Liver (tissue), 9 donors: ENCODE results near the gene ROMO1. TPM values are rescaled to one million over a fixed set of nuclear protein-coding genes. Genes with fewer than 3 reads are reported as not detected.

Experiments used
- DNase-seq: peaks from one replicate; pipeline ENCODE4 v3.0.0-alpha.2; 2017; ENCODE audit warnings: low spot score
- H3K27ac ChIP-seq, 2 donors: one replicate each; pipeline ENCODE4 v1.7.0; 2013; ENCODE audit warnings: inconsistent platforms in 2 of 2, low read length in 2 of 2, control low read depth in 1 of 2, low read depth in 1 of 2, mild to moderate bottlenecking in 1 of 2
- H3K27me3 ChIP-seq, 4 donors: one replicate each; pipeline versions ENCODE4 v1.6.1 to v1.7.0; 2013; ENCODE audit warnings: low read length in 3 of 4, inconsistent platforms in 1 of 4, mild to moderate bottlenecking in 1 of 4, moderate library complexity in 1 of 4; ENCODE audit not compliant: control insufficient read depth in 4 of 4, insufficient read depth in 4 of 4
- H3K36me3 ChIP-seq, 4 donors: one replicate each; pipeline versions ENCODE4 v1.6.1 to v1.7.0; 2013; ENCODE audit warnings: low read length in 3 of 4, mild to moderate bottlenecking in 3 of 4, low read depth in 1 of 4, moderate library complexity in 1 of 4; ENCODE audit not compliant: control insufficient read depth in 4 of 4, insufficient read depth in 3 of 4
- H3K4me1 ChIP-seq, 4 donors: one replicate each; pipeline versions ENCODE4 v1.6.1 to v1.7.0; 2013; ENCODE audit warnings: low read length in 3 of 4, mild to moderate bottlenecking in 3 of 4, moderate library complexity in 1 of 4; ENCODE audit not compliant: control insufficient read depth in 4 of 4, insufficient read depth in 4 of 4
- H3K4me3 ChIP-seq, 3 donors: one replicate each; pipeline versions ENCODE4 v1.6.1 to v1.7.0; 2013; ENCODE audit warnings: low read length in 3 of 3, control low read depth in 1 of 3, low read depth in 1 of 3, mild to moderate bottlenecking in 1 of 3
- H3K9ac ChIP-seq, 2 donors: one replicate each; pipeline ENCODE4 v1.7.0; 2013; ENCODE audit warnings: low read length in 2 of 2, mild to moderate bottlenecking in 2 of 2, moderate library complexity in 2 of 2, control low read depth in 1 of 2, low read depth in 1 of 2
- H3K9me3 ChIP-seq, 4 donors: one replicate each; pipeline versions ENCODE4 v1.6.1 to v1.7.0; 2013; ENCODE audit warnings: low read length in 3 of 4; ENCODE audit not compliant: control insufficient read depth in 4 of 4
- FOXA1 ChIP-seq: IDR thresholded peaks from 2 replicates; pipeline ENCODE4 v1.6.1; 2016; ENCODE audit warnings: antibody characterized with exemption
- GABPA ChIP-seq, 2 donors: IDR thresholded peaks in 1 of 2; conservative IDR thresholded peaks in 1 of 2; 2 replicates each; pipeline ENCODE4 v1.6.1; 2016; ENCODE audit warnings: antibody characterized with exemption in 2 of 2, mild to moderate bottlenecking in 1 of 2, moderate library complexity in 1 of 2
- HNF4A ChIP-seq, 2 donors: conservative IDR thresholded peaks; 2 replicates each; pipeline ENCODE4 v1.6.1; 2016; ENCODE audit warnings: antibody characterized with exemption in 2 of 2, mild to moderate bottlenecking in 2 of 2
- HNF4G ChIP-seq: IDR thresholded peaks from 2 replicates; pipeline ENCODE4 v1.6.1; 2016; ENCODE audit warnings: antibody characterized with exemption
- NR2F2 ChIP-seq: IDR thresholded peaks from 2 replicates; pipeline ENCODE4 v1.6.1; 2016; ENCODE audit warnings: antibody characterized with exemption
- RAD21 ChIP-seq, 2 donors: IDR thresholded peaks; 2 replicates each; pipeline ENCODE4 v1.6.1; 2016; ENCODE audit warnings: antibody characterized with exemption in 2 of 2, mild to moderate bottlenecking in 2 of 2
- REST ChIP-seq: IDR thresholded peaks from 2 replicates; pipeline ENCODE4 v1.6.1; 2016; ENCODE audit warnings: antibody characterized with exemption, mild to moderate bottlenecking
- RXRA ChIP-seq, 2 donors: IDR thresholded peaks; 2 replicates each; pipeline ENCODE4 v1.6.1; 2017 to 2018; ENCODE audit warnings: antibody characterized with exemption in 2 of 2, mild to moderate bottlenecking in 1 of 2
- SP1 ChIP-seq: IDR thresholded peaks from 2 replicates; pipeline ENCODE4 v1.6.1; 2018; ENCODE audit warnings: antibody characterized with exemption, mild to moderate bottlenecking
- YY1 ChIP-seq: IDR thresholded peaks from 2 replicates; pipeline ENCODE4 v1.6.1; 2016; ENCODE audit warnings: antibody characterized with exemption, mild to moderate bottlenecking
- WGBS: extraction: QIAGEN DNeasy Blood & Tissue Kit; methylation state at CpG from one replicate; pipeline ENCODE4 v1.1.7; 2013; 5-methylcytosine and 5-hydroxymethylcytosine counted together
- polyA plus RNA-seq, 2 donors: library from polyadenylated mRNA; stranded (reverse) in 1 of 2; unstranded in 1 of 2; fragments of 200-250 nt in 1 of 2; fragments of >200 nt in 1 of 2; fragmentation: Nextera tagmentation in 1 of 2; extraction: Ambion mirVana in 1 of 2; gene quantifications; one replicate each; pipeline versions ENCODE4 v1.2.1 to v1.2.3, GENCODE V29; 2013 to 2015
- total RNA-seq, 2 donors: library from RNA; depleted of rRNA; stranded (reverse); fragments of >200 nt; gene quantifications; one replicate each; pipeline ENCODE4 v1.2.3, GENCODE V29; 2014
- TF ChIP-seq, protein P1 (sequence below): IDR thresholded peaks from 2 replicates; pipeline ENCODE4 v1.6.1; 2016; ENCODE audit warnings: antibody characterized with exemption
- TF ChIP-seq, protein P2 (sequence below): IDR thresholded peaks from 2 replicates; pipeline ENCODE4 v1.6.1; 2016; ENCODE audit warnings: antibody characterized with exemption
- donor health status: healthy.
- donor health status: healthy.
- donor health status: healthy.
- donor health status: healthy.
- donor health status: healthy.

Gene ROMO1
- total and polyA plus RNA-seq, 4 donors, result 68.4 to 359 (median 147) TPM

GRCh38 chr20:35737865-35738333, 38.7 kb downstream of the ROMO1 start (continued):
- TF ChIP-seq, protein P1, sequence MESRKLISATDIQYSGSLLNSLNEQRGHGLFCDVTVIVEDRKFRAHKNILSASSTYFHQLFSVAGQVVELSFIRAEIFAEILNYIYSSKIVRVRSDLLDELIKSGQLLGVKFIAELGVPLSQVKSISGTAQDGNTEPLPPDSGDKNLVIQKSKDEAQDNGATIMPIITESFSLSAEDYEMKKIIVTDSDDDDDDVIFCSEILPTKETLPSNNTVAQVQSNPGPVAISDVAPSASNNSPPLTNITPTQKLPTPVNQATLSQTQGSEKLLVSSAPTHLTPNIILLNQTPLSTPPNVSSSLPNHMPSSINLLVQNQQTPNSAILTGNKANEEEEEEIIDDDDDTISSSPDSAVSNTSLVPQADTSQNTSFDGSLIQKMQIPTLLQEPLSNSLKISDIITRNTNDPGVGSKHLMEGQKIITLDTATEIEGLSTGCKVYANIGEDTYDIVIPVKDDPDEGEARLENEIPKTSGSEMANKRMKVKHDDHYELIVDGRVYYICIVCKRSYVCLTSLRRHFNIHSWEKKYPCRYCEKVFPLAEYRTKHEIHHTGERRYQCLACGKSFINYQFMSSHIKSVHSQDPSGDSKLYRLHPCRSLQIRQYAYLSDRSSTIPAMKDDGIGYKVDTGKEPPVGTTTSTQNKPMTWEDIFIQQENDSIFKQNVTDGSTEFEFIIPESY, result no peak
- TF ChIP-seq HNF4G (no peak), REST (no peak)

GRCh38 chr20:35738410-35739179, 39.4 kb downstream of the ROMO1 start:
- no peaks in the 10 kb centered on the region for H3K9me3 ChIP-seq
- H3K27me3 ChIP-seq, result no peaks in the 10 kb centered on the region
- H3K9ac ChIP-seq, result no peak overlapping the region
- H3K4me3 ChIP-seq, result no peak overlapping the region
- no peak for TF ChIP-seq NR2F2
- no peak for TF ChIP-seq FOXA1
- no peak for TF ChIP-seq HNF4G
- no peak for TF ChIP-seq HNF4A (conservative IDR thresholded peaks at IDR 0.05)
- TF ChIP-seq YY1, result no peak
- TF ChIP-seq, protein P2, sequence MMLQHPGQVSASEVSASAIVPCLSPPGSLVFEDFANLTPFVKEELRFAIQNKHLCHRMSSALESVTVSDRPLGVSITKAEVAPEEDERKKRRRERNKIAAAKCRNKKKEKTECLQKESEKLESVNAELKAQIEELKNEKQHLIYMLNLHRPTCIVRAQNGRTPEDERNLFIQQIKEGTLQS, result no peak
- no peak for TF ChIP-seq GABPA (IDR thresholded peaks at IDR 0.05 in 1 of 2, conservative IDR thresholded peaks at IDR 0.05 in 1 of 2)
- no peak for TF ChIP-seq RXRA (IDR thresholded peaks at IDR 0.05)
- no peak overlapping the region for H3K27ac ChIP-seq
- peaks cover 9 to 59% (median 47%) of the 10 kb centered on the region in 4 donors for H3K36me3 ChIP-seq
- DNase-seq, result no peak
- H3K4me1 ChIP-seq, result peaks cover 5 to 60% (median 49%) of the 10 kb centered on the region in 4 donors
- 68% methylated on average over 4 of the region's 4 CpGs for WGBS

- TF ChIP-seq RAD21 (IDR thresholded peaks at IDR 0.05), result peak in 1 of 2 donors; percentile 15
- no peak for TF ChIP-seq SP1
- WGBS, result 54% methylated on average over 7 of the region's 7 CpGs
- peak overlapping the region in 1 of 2 donors; percentile 12 for H3K9ac ChIP-seq
- H3K36me3 ChIP-seq, result peaks cover 9 to 50% (median 38%) of the 10 kb centered on the region in 4 donors
- H3K27me3 ChIP-seq, result no peaks in the 10 kb centered on the region
- no peak for DNase-seq
- H3K4me1 ChIP-seq, result peaks cover 4 to 50% (median 42%) of the 10 kb centered on the region in 4 donors
- no peaks in the 10 kb centered on the region for H3K9me3 ChIP-seq
- H3K4me3 ChIP-seq, result peak overlapping the region; percentile 22 to 98 (median 33)
- peak overlapping the region in 1 of 2 donors; percentile 32 for H3K27ac ChIP-seq
Measured at GRCh38 chr20:35739294-35740163, 40.3 kb downstream of the ROMO1 start.
